ENCODE data around the gene SLC15A4.

DNA sequence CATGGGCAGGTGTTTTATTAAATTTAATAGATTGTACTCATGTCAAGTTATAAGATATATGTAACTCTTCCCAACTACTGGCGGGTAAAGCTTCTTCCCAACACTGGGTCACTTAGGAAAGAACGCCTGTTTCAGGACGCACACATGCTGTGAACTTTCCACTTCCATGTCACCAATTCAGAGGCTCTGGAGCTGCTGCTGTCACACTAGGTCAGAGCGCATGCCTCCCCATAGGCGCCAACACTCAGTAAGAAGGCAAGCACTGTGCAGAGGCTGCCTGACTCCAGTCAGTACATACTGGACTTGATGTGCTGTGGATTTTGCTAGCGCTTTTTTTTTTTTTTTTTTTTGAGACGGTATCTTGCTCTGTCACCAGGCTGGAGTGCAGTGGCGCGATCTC is 17.2 kb downstream of the SLC15A4 start:
- TF ChIP-seq, protein P1, sequence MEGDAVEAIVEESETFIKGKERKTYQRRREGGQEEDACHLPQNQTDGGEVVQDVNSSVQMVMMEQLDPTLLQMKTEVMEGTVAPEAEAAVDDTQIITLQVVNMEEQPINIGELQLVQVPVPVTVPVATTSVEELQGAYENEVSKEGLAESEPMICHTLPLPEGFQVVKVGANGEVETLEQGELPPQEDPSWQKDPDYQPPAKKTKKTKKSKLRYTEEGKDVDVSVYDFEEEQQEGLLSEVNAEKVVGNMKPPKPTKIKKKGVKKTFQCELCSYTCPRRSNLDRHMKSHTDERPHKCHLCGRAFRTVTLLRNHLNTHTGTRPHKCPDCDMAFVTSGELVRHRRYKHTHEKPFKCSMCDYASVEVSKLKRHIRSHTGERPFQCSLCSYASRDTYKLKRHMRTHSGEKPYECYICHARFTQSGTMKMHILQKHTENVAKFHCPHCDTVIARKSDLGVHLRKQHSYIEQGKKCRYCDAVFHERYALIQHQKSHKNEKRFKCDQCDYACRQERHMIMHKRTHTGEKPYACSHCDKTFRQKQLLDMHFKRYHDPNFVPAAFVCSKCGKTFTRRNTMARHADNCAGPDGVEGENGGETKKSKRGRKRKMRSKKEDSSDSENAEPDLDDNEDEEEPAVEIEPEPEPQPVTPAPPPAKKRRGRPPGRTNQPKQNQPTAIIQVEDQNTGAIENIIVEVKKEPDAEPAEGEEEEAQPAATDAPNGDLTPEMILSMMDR (conservative IDR thresholded peaks at IDR 0.05; ENCODE audit: low read length): no peak
- no peak for TF ChIP-seq EZH2phosphoT487 (IDR thresholded peaks at IDR 0.05; ENCODE audit: borderline replicate concordance)
